HG03280 (cell line): ENCODE results near the gene UQCRHL.

Source experiments
- ATAC-seq: cut with Tn5 transposase; IDR thresholded peaks from one replicate; pipeline ENCODE4 v1.9.1; 2021; ENCODE audit warnings: mild to moderate bottlenecking, moderate library complexity; ENCODE audit not compliant: unreplicated experiment

The UQCRHL gene

DNA sequence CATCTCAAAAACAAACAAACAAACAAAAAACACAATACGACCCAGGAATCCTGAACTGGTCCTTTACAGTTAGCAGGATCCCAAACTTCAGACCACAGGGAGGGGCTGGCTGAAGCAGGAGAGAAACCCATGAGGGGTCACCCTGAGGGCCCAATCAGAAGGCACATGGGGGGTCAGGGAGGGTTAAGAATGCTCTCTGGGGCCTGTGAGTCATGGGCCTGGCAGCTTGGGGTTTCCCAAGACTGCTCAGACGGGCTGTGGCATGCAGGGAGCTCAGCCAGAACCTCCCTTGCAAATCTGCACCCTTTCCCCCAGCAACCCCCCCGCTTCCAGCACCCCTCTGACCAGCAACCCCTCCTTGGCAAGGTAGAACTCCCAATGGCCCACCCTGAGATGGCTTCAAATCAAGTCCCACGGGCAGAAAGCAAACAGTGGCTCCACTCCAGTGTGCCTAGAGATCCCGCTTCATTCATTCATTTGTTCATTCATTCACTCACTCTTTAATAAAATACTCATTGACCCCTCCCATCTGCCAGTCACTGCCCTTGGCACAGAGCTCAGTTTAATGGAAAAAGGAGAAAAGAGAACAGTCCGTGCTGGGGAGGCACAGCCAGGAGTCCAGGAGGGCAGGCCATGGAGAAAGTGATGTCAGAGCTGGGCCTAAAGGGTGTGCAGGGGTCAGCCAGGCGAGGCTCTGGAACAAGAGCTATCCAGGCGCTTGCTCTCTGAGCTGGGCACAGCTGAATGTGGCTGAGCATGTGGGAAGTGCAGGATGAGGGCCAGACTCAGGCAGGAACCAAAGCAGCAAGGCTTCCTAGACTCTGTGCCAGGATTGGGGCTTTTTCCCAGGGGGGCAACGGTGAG is 8.2 kb downstream of the UQCRHL start:
- no peak for ATAC-seq

DNA sequence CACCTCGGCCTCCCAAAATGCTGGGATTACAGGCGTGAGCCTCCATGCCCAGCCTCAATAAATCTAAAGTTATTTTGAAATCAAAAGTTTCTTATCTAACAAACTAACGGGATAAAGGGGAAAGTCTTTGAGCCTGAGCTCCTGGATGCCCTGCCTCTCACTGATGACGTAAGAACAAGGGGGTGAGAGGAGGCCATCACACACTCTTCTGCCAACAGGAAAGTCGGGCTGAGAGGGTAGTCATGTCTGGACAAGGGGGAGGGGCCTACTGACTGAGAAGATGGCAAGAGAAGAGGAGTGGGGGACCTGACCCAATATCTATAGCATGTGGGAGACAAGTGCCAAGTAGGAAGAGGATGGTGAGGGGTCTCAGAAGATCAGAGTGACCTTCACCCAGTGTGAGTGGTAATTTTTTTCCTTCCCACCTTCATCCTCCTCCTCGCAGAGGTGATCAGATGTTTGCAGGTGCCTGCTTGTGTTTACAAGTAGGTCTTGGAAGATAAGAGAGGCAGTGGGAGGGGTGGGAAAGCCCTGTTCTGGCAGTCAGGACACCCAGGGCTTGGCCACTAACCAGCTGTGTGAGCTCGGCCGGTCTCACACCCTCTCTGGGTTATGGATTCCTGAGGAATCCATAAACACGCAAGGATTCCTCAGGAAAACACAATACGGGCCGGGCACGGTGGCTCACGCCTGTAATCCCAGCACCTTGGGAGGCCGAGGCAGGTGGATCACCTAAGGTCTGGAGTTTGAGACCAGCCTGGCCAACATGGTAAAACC is 9.6 kb downstream of the UQCRHL start:
- ATAC-seq = no peak

DNA sequence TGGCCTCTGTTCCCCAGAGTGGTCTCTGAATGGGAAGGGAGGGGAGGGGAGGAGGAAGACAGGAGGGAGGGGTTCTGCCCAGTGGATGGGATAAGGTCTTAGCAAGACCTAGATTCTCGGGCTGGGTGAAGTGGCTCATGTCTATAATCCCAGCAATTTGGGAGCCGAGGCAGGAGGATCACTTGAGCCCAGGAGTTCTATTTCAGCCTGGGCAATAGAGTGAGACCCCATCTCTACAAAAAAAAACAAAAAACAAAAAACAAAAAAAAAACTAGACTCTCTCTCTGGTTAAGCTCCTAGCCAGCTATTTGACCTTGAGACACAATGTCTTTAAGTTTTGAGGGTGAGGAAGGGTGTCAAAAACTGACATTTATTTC is 11.4 kb downstream of the UQCRHL start:
- no peak for ATAC-seq

GRCh38 chr1:15788624-15789301 is 18.7 kb downstream of the UQCRHL start:
- ATAC-seq = no peak

DNA sequence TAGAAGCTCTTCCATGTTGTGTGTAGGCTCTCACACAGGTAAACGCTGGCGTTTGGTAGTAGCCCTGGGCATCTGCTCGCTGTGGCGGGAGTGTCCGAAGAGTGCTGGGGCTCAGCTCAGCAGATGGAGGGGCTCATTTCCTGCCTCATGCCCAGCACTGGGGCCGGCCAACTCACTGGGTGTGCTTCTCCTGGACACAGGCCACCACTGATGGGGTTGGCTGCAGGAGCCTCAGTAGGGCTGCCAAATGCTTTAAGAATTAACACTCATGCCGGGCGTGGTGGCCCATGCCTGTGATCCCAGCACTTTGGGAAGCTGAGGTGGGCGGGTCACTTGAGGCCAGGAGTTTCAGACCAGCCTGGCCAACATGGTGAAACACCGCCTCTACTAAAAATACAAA is 20.9 kb downstream of the UQCRHL start:
- ATAC-seq = no peak

GRCh38 chr1:15785683-15786082 is 21.8 kb downstream of the UQCRHL start:
- ATAC-seq = no peak

DNA sequence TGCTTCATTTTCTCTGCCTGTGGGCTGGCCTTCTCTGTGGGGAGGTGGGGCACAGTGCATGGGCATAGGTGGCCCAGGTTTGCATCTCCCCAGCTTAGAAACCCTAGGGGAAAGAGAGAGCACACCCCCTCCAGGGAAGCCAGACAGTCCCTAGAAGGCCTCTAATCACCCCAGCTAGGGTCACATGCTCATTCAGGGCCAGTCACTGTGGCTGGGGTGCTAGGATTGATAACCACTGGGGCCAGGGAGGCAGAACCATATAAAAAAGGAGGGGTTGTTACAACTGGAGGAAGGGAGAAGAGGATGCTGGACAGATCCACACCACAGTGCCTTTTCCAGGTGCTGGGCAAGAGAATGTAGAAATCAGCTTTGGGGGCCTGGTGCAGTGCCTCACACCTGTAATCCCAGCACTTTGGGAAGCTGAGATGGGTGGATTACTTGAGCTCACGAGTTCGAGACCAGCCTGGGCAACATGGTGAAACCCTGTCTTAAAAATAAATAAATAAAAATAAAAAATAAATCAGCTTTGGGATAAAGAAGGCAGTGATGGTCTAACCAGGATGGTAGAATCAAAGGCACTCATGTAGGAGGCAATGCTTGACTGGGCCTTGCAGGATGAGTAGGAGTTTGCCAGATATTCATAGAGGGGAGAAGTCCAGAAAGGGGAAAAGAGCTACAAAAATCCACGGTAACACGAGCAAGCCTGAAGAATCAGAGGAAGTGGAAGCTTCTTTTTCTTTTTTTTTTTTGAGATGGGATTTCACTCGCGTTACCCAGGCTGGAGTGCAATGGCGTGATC is 29.3 kb downstream of the UQCRHL start:
- no peak for ATAC-seq

- no peak for ATAC-seq
Observed at GRCh38 chr1:15775706-15776105, 31.7 kb downstream of the UQCRHL start.

- no peak for ATAC-seq
Observed at GRCh38 chr1:15771836-15772515, 35.5 kb downstream of the UQCRHL start.

DNA sequence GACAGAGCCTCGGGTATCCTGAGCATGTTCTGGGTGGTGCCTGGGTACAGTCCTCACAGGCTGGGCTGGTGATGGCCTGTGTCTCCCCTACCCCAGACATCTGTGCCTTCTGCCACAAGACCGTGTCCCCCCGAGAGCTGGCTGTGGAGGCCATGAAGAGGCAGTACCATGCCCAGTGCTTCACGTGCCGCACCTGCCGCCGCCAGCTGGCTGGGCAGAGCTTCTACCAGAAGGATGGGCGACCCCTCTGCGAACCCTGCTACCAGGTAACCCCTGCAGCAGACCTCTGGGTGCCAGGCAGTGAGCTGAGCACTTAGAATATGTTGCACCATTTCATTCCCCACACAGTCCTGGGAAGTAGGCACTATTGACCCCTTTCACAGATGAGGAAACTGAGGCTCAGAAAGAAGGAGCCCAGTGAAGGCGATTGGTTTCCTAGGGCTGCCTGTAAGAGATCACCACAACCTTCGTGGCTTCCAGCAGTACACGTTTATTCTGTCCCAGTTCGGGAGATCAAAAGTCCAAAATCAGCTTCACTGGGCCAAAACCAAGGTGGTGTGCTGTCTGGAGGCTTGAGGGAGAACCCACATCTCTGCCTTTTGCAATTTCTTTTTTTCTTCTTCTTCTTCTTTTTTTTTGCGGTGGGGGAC is 37.0 kb downstream of the UQCRHL start:
- ATAC-seq = no peak

- no peak for ATAC-seq
Observed at GRCh38 chr1:15768388-15768787, 39.1 kb downstream of the UQCRHL start.

GRCh38 chr1:15767941-15768340 is 39.5 kb downstream of the UQCRHL start:
- no peak for ATAC-seq

DNA sequence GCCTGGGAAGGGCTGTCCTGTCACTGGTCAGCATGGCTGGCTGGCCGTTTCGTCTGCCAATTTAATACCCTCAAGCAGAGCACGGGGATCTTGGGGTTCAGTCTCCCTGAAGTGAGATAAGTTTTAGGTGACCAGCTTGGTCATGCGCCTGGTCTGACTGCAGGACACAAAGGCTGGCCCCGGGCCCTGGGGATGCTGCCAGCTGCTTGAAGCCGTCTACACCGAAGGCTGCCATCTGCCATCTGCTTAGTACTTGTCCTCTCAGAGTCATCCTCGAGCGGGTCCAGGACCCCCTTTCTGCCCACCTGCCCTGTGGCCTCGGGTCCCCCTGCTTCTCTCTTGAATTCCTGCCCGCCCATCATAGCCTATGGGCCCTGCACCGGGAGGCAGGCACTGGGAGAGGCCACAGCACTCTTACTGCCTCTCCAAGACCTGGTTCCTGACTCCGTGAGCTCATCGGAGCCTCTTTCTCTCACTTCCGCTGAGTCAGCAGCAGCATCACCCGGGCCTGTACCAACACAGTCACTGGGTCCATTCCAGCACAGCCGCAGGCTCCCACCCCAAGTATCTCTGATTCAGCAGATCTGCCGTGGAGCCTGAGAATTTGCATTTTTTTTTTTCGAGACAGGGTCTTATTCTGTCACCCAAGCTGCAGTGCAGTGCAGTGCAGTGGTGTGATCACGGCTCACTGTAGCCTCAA is 41.8 kb downstream of the UQCRHL start:
- no peak for ATAC-seq

GRCh38 chr1:15764890-15765289 is 42.6 kb downstream of the UQCRHL start:
- no peak for ATAC-seq

- no peak for ATAC-seq
Observed at GRCh38 chr1:15764269-15764764, 43.1 kb downstream of the UQCRHL start.

DNA sequence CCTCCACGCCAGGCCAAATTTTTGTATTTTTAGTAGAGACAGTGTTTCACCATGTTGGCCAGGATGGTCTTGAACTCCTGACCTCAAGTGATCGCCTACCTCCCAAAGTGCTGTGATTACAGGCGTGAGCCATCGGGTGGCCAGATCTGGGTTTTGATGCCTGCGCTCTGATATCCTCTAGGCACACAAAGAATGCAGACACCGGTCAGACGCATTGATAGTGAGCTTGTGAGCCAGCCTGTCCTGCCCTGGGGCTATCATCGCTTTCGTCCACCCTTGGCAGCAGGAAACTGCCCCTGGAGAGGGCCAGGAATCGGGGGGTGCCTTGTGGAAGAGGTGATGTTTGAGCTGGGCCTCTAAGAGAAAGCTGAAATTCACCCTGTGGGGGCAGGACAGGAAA is 44.9 kb downstream of the UQCRHL start:
- no peak for ATAC-seq

DNA sequence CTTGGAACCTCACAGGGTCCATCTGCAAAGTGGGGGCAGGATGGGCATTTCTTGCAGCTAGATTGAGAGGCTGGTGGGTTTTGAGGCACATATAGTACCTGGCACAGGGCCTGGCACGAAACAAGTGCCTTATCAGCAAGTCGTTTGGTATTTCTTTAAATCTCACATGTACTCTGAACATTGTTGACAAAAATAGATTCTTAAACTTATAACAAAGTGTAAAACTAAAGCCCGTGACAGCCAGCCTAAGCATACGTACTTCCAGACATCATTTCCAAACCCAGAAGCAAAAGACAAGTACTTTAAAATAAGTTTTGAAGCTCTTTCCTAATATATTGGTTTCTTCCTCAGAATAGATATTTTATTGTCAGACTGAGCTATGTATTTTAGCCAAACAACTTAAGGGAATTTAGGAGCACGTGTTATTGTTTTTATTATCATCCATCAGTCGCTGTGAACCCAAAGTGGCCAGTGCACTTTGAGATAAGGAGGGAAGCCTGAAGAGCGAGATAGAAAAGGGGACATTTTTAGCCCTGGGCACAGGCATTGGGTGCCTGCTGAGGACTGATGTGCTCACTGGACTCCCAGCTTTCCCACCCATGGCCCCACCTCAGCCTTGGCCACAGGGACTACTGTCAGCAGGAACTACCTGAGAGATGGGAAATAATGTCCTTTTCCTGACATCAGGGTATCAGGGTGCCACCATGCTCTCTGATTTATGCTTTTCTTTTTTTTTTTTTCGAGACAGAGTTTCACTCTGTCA is 45.9 kb downstream of the UQCRHL start:
- ATAC-seq = no peak

GRCh38 chr1:15760520-15761211 is 46.8 kb downstream of the UQCRHL start:
- ATAC-seq = no peak
